ENCODE results near the gene AFG3L2. TPM values are rescaled to one million over a fixed set of nuclear protein-coding genes. Genes with fewer than 3 reads are reported as not detected.

AFG3L2 gene
- total and polyA plus RNA-seq, 9 of the 15 experiments (the other 6 are each of a cell fraction or from before 2014, with no cell fraction given), result 24.1 to 109 (median 84.0) TPM

DNA sequence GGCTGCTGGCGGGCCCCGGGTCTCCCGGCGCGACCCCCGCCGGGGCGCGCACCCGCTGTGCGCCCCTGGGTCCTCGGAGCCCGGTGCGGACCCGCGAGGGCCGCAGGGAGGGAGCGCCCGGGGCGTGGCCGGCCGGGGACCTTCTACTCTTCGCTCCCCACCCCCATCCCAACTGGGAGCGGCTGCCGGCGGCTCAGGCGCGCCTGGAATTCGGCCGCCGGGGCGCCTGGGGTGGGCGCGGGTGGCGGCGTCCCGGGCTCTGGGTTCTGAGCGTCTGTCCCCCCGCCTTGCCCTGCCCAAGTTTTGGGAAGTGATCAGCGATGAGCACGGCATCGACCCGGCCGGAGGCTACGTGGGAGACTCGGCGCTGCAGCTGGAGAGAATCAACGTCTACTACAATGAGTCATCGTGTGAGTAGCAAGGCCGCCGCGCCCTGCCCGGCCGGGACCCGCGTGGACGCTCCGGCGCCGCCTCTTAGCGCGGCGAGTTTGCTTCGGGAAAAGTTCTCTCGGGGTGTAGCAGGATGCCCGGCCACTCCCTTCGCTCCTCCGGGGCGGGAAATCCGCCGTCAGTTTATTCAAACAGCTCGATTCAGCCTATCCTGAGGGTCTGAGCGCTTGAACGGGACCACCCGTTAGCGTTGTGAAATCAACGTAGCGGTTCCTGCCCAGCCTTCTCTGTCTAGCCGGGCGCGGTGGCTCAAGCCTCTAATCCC lies 68.5 kb downstream of the AFG3L2 start (continued):
- TF ChIP-seq, protein P1, sequence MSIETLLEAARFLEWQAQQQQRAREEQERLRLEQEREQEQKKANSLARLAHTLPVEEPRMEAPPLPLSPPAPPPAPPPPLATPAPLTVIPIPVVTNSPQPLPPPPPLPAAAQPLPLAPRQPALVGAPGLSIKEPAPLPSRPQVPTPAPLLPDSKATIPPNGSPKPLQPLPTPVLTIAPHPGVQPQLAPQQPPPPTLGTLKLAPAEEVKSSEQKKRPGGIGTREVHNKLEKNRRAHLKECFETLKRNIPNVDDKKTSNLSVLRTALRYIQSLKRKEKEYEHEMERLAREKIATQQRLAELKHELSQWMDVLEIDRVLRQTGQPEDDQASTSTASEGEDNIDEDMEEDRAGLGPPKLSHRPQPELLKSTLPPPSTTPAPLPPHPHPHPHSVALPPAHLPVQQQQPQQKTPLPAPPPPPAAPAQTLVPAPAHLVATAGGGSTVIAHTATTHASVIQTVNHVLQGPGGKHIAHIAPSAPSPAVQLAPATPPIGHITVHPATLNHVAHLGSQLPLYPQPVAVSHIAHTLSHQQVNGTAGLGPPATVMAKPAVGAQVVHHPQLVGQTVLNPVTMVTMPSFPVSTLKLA (conservative IDR thresholded peaks at IDR 0.05), result peak; percentile 66 to 84
- TF ChIP-seq MEF2A (IDR thresholded peaks at IDR 0.05; ENCODE audit: control insufficient read depth, low read depth, low read length) (no peak), CC2D1A (IDR thresholded peaks at IDR 0.05) (no peak), ZNF644 (tag; IDR thresholded peaks at IDR 0.05; ENCODE audit: low read depth) (no peak; the same call in 1 of the 2 replicates), ARID1B (IDR thresholded peaks at IDR 0.05) (peak; percentile 56), FIP1L1 (IDR thresholded peaks at IDR 0.05; ENCODE audit: low read depth, low read length, poor library complexity, severe bottlenecking) (peak; percentile 49), ZNF124 (CRISPR knock-in tag; IDR thresholded peaks at IDR 0.05) (no peak), HMGN3 (IDR thresholded peaks at IDR 0.05; ENCODE audit: borderline replicate concordance, extremely low read depth, insufficient read length, low read depth, low read length) (peak; percentile 46), KDM2B (CRISPR knock-in tag; IDR thresholded peaks at IDR 0.05) (no peak), SMARCA5 (IDR thresholded peaks at IDR 0.05) (no peak), CBX3 (IDR thresholded peaks at IDR 0.05; ENCODE audit: borderline replicate concordance in 1 of 2, low read length in 2 of 2) (no peak), C11orf30 (IDR thresholded peaks at IDR 0.05; ENCODE audit: low read depth) (no peak; the same call in 1 of the 2 replicates), NR3C1 (CRISPR knock-in tag; IDR thresholded peaks at IDR 0.05) (no peak; the same call in 1 of the 2 replicates), KDM5B (IDR thresholded peaks at IDR 0.05; ENCODE audit: insufficient replicate concordance, low read depth, low read length) (peak; percentile 11), ZNF174 (CRISPR knock-in tag; IDR thresholded peaks at IDR 0.05) (no peak), TCF3 (CRISPR knock-in tag; IDR thresholded peaks at IDR 0.05) (no peak; the same call in 1 of the 2 replicates), SIN3B (IDR thresholded peaks at IDR 0.05; ENCODE audit: low read depth) (0 out of 2 replicates have a peak, but pooled peaks have one; percentile 52), NFXL1 (CRISPR knock-in tag; IDR thresholded peaks at IDR 0.05) (no peak), PHB (CRISPR knock-in tag; IDR thresholded peaks at IDR 0.05) (no peak), NCOA2 (IDR thresholded peaks at IDR 0.05; ENCODE audit: partially characterized antibody in 2 of 2) (no peak), ZNF253 (CRISPR knock-in tag; conservative IDR thresholded peaks at IDR 0.05) (no peak), SAFB (IDR thresholded peaks at IDR 0.05; ENCODE audit: borderline replicate concordance, low read depth, low read length) (peak; percentile 85)
- TF ChIP-seq, protein P2, sequence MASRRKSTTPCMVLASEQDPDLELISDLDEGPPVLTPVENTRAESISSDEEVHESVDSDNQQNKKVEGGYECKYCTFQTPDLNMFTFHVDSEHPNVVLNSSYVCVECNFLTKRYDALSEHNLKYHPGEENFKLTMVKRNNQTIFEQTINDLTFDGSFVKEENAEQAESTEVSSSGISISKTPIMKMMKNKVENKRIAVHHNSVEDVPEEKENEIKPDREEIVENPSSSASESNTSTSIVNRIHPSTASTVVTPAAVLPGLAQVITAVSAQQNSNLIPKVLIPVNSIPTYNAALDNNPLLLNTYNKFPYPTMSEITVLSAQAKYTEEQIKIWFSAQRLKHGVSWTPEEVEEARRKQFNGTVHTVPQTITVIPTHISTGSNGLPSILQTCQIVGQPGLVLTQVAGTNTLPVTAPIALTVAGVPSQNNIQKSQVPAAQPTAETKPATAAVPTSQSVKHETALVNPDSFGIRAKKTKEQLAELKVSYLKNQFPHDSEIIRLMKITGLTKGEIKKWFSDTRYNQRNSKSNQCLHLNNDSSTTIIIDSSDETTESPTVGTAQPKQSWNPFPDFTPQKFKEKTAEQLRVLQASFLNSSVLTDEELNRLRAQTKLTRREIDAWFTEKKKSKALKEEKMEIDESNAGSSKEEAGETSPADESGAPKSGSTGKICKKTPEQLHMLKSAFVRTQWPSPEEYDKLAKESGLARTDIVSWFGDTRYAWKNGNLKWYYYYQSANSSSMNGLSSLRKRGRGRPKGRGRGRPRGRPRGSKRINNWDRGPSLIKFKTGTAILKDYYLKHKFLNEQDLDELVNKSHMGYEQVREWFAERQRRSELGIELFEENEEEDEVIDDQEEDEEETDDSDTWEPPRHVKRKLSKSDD (conservative IDR thresholded peaks at IDR 0.05; ENCODE audit: low read length), result no peak
- TF ChIP-seq, protein P3, sequence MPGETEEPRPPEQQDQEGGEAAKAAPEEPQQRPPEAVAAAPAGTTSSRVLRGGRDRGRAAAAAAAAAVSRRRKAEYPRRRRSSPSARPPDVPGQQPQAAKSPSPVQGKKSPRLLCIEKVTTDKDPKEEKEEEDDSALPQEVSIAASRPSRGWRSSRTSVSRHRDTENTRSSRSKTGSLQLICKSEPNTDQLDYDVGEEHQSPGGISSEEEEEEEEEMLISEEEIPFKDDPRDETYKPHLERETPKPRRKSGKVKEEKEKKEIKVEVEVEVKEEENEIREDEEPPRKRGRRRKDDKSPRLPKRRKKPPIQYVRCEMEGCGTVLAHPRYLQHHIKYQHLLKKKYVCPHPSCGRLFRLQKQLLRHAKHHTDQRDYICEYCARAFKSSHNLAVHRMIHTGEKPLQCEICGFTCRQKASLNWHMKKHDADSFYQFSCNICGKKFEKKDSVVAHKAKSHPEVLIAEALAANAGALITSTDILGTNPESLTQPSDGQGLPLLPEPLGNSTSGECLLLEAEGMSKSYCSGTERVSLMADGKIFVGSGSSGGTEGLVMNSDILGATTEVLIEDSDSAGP (CRISPR knock-in tag; IDR thresholded peaks at IDR 0.05), result no peak
